Hematopoietic multipotent progenitor cell treated with erythropoietin and hydrocortisone succinate and interleukin-3 and kit ligand, for 6 days (in vitro differentiated cells): Measurements from ENCODE around the gene TRMU.

Source experiments
- DNase-seq: peaks from one replicate; pipeline ENCODE4 v3.0.0-alpha.2; 2015

TRMU gene

GRCh38 chr22:46338636-46339035 is 3.1 kb downstream of the TRMU start:
- no peak for DNase-seq

GRCh38 chr22:46339956-46340355 is 4.4 kb downstream of the TRMU start:
- no peak for DNase-seq

GRCh38 chr22:46340676-46341075 is 5.2 kb downstream of the TRMU start:
- DNase-seq: no peak

- DNase-seq: no peak
These were observed 11.3 kb downstream of the TRMU start for GRCh38 chr22:46346680-46347405.

GRCh38 chr22:46347646-46348045 is 12.1 kb downstream of the TRMU start:
- no peak for DNase-seq

GRCh38 chr22:46348099-46348695 is 12.7 kb downstream of the TRMU start:
- no peak for DNase-seq

GRCh38 chr22:46349238-46349637 is 13.7 kb downstream of the TRMU start:
- DNase-seq: no peak

- DNase-seq: no peak
These were observed 14.2 kb downstream of the TRMU start for GRCh38 chr22:46349681-46350080.

GRCh38 chr22:46350121-46350520 is 14.6 kb downstream of the TRMU start:
- no peak for DNase-seq

GRCh38 chr22:46350646-46351045 is 15.1 kb downstream of the TRMU start:
- no peak for DNase-seq

- DNase-seq: no peak
These were observed 15.7 kb downstream of the TRMU start for GRCh38 chr22:46351131-46351735.

- DNase-seq: no peak
These were observed 16.3 kb downstream of the TRMU start for GRCh38 chr22:46351767-46352166.

- no peak for DNase-seq
These were observed 16.8 kb downstream of the TRMU start for GRCh38 chr22:46352276-46352675.

- DNase-seq: no peak
These were observed 17.3 kb downstream of the TRMU start for GRCh38 chr22:46352691-46353386.

GRCh38 chr22:46353483-46354105 is 18.1 kb downstream of the TRMU start:
- no peak for DNase-seq

GRCh38 chr22:46354176-46354992 is 18.9 kb downstream of the TRMU start:
- no peak for DNase-seq

- DNase-seq: no peak
These were observed 19.4 kb downstream of the TRMU start for GRCh38 chr22:46354993-46355305.

GRCh38 chr22:46355369-46355995 is 20.0 kb downstream of the TRMU start:
- peak; percentile 77 for DNase-seq

GRCh38 chr22:46355996-46356471 is 20.5 kb downstream of the TRMU start:
- DNase-seq: no peak

GRCh38 chr22:46356496-46357480 is 21.3 kb downstream of the TRMU start:
- no peak for DNase-seq
